Measurements from ENCODE around the gene TTBK2. TPM values are rescaled to one million over a fixed set of nuclear protein-coding genes. Genes with fewer than 3 reads are reported as not detected.

TTBK2 gene
- total RNA-seq, 1 donor from 2014 or later: 20.1 TPM

- Histone ChIP-seq H3K27me3 (ENCODE audit: control insufficient read depth, insufficient read depth, low read length) (no peaks in the 10 kb centered on the region), H3K36me3 (ENCODE audit: control insufficient read depth, insufficient read depth, low read length) (peaks cover 6% of the 10 kb centered on the region), H3K4me3 (ENCODE audit: low read depth, low read length) (no peak overlapping the region)
- TF ChIP-seq CTCF (IDR thresholded peaks at IDR 0.05; ENCODE audit: insufficient read depth, low read length, poor library complexity, severe bottlenecking): no peak
- DNase-seq (ENCODE audit: low read depth): no peak
These were observed 195.2 kb downstream of the TTBK2 start for GRCh38 chr15:42725331-42725903.

GRCh38 chr15:42724276-42724675, 196.3 kb downstream of the TTBK2 start:
- no peak for TF ChIP-seq CTCF (IDR thresholded peaks at IDR 0.05; ENCODE audit: insufficient read depth, low read length, poor library complexity, severe bottlenecking)
- H3K36me3 ChIP-seq (ENCODE audit: control insufficient read depth, insufficient read depth, low read length): peaks cover 6% of the 10 kb centered on the region
- H3K4me3 ChIP-seq (ENCODE audit: low read depth, low read length): no peak overlapping the region
- H3K27me3 ChIP-seq (ENCODE audit: control insufficient read depth, insufficient read depth, low read length): no peaks in the 10 kb centered on the region
- no peak for DNase-seq (ENCODE audit: low read depth)

DNA sequence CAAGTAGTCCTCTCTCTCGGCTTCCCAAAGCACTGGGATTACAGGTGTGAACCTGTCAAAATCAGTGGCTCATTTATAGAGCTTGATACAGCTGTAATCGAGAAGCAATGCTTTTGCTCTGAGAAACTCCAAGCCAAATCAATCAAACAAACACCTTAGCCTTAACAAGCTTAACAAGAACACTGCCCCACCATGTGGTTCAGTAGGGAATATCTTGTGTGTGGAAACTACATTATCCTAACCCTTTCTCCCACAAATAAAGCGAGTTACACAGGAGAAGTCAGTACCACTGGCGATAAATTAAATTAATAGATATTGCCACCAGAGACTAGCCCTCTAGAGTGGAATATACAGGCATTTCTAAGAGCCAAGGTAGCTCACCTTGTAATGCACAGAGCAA, 197.5 kb downstream of the TTBK2 start:
- DNase-seq (ENCODE audit: low read depth): no peak
- peaks cover 6% of the 10 kb centered on the region for H3K36me3 ChIP-seq (ENCODE audit: control insufficient read depth, insufficient read depth, low read length)
- TF ChIP-seq CTCF (IDR thresholded peaks at IDR 0.05; ENCODE audit: insufficient read depth, low read length, poor library complexity, severe bottlenecking): no peak
- no peak overlapping the region for H3K4me3 ChIP-seq (ENCODE audit: low read depth, low read length)
- no peaks in the 10 kb centered on the region for H3K27me3 ChIP-seq (ENCODE audit: control insufficient read depth, insufficient read depth, low read length)

GRCh38 chr15:42721916-42722315, 198.7 kb downstream of the TTBK2 start:
- peaks cover 6% of the 10 kb centered on the region for H3K36me3 ChIP-seq (ENCODE audit: control insufficient read depth, insufficient read depth, low read length)
- no peak for TF ChIP-seq CTCF (IDR thresholded peaks at IDR 0.05; ENCODE audit: insufficient read depth, low read length, poor library complexity, severe bottlenecking)

DNA sequence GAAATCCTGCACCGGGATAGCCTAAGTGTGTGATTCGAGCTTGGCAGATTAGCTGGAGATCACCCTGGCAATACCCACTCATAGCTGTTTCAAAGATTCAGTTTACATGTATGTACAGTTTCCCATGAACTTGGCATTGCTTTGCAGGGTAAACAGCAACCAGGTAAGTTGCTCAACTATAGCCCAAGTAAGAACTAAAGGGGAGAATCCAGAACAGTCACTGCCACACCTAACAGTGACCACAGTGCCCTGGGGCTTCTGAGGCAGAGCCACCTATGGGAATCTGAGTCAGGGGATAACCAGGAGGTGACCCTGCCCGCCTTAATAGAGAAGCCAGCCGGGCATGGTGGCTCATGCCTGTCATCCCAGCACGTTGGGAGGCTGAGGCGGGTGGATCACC, 199.6 kb downstream of the TTBK2 start:
- Histone ChIP-seq H3K27me3 (ENCODE audit: control insufficient read depth, insufficient read depth, low read length) (no peaks in the 10 kb centered on the region), H3K4me3 (ENCODE audit: low read depth, low read length) (no peak overlapping the region), H3K36me3 (ENCODE audit: control insufficient read depth, insufficient read depth, low read length) (peaks cover 3% of the 10 kb centered on the region)
- TF ChIP-seq CTCF (IDR thresholded peaks at IDR 0.05; ENCODE audit: insufficient read depth, low read length, poor library complexity, severe bottlenecking): no peak
- DNase-seq (ENCODE audit: low read depth): no peak

More at GRCh38 chr15:42721916-42722315, 198.7 kb downstream of the TTBK2 start:
- H3K27me3 ChIP-seq (ENCODE audit: control insufficient read depth, insufficient read depth, low read length): no peaks in the 10 kb centered on the region
- H3K4me3 ChIP-seq (ENCODE audit: low read depth, low read length): no peak overlapping the region
- DNase-seq (ENCODE audit: low read depth): no peak

DNA sequence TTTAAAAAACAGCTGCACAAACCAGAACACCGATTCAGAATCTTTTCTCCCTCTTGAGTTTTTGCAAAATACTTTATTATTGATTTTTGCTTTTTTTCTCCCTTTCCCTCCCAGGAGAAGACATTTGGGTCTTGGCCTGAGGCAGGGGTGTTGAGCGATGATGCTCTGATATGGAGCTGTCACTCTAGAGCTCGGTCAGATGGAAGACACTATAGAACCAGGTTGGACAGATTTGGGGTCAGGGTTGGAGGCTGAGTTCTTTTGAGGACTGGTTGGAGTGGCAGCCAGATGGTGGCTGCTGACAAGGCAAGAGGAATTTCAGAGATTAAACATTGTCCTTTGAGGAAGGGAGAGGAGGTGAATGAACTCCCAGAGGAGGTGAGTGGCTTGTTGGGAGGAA, 200.5 kb downstream of the TTBK2 start:
- no peak for DNase-seq (ENCODE audit: low read depth)
- no peak overlapping the region for H3K4me3 ChIP-seq (ENCODE audit: low read depth, low read length)
- TF ChIP-seq CTCF (IDR thresholded peaks at IDR 0.05; ENCODE audit: insufficient read depth, low read length, poor library complexity, severe bottlenecking): no peak
- no peaks in the 10 kb centered on the region for H3K27me3 ChIP-seq (ENCODE audit: control insufficient read depth, insufficient read depth, low read length)
- H3K36me3 ChIP-seq (ENCODE audit: control insufficient read depth, insufficient read depth, low read length): peaks cover 3% of the 10 kb centered on the region
